Posterior vena cava (tissue), 2 donors: ENCODE data around the gene TMEM191B. TPM values are rescaled to one million over a fixed set of nuclear protein-coding genes. Genes with fewer than 3 reads are reported as not detected.
"Not testable (repeated sequence)": the region's sequence is repeated elsewhere in the genome, so short reads cannot be mapped to it uniquely, and the experiment has no call there.

ENCODE experiments used
- DNase-seq: peaks from one replicate; pipeline ENCODE4 v3.0.0-alpha.2; 2020; ENCODE audit warnings: low spot score
- intact Hi-C, 2 donors: fragments of 100-400 bp; cut with DNase I; formaldehyde crosslinking; loops; one replicate each; pipeline versions ENCODE4 v1.14.1 to v1.14.2; 2022 to 2023
- long read RNA-seq, 2 donors: library from polyadenylated mRNA; unstranded; transcript quantifications; one replicate each; pipeline ENCODE4 v2.0.0, GENCODE V29; 2020 to 2021
- total RNA-seq, 2 donors: library from RNA; stranded (reverse); fragmentation: NEBNext Ultra II Directional; extraction: Animal tissue kit (Norgen Biotek cat#: 25700); gene quantifications; one replicate each; pipeline ENCODE4 v1.2.1, GENCODE V29; 2021
- donor health status: DM: yes; HTN: yes; CAD: no.
- donor health status: DM: yes; HTN: yes; CAD: no.

TMEM191B gene
- 1 to 10 TPM in 1 of 2 donors, under 1 TPM in 1; 0.62 to 1.2 TPM for total RNA-seq
- long read RNA-seq, donor 1, partial matches to known transcripts = 1 of 1 reads
- long read RNA-seq, donor 1, other reads (novel, unspliced or antisense) = 0 of 1 reads
- long read RNA-seq, donor 2 = 0 reads

- intact Hi-C loops, DNase-seq: not testable (repeated sequence)
Observed at GRCh38 chr22:18527752-18528596, at the start of gene TMEM191B. Gene TMEM191B (plus strand): TSS chr22:18527802. CDS start chr22:18527981, 179 bp downstream.

- DNase-seq, intact Hi-C loops: not testable (repeated sequence)
Observed at GRCh38 chr22:18496227-18496626, 31.4 kb upstream of the TMEM191B start.

DNA sequence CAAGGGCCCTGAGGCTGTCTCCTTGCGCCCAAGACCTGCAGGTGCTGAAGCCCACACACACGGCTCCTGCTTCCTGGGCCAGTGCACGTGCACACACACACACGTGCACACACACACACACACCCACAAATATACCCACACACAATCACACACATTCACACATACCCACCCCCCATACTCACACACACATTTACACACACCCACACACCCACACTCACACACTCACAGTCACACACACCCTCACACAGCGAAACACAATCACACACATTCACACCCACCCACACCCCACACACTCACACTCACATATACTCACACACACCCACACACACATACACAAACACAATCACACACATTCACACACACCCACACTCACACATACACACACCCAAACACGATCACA lies 16.3 kb upstream of the TMEM191B start:
- DNase-seq, intact Hi-C loops: not testable (repeated sequence)

GRCh38 chr22:18512378-18512777 lies 15.2 kb upstream of the TMEM191B start:
- DNase-seq, intact Hi-C loops: not testable (repeated sequence)

DNA sequence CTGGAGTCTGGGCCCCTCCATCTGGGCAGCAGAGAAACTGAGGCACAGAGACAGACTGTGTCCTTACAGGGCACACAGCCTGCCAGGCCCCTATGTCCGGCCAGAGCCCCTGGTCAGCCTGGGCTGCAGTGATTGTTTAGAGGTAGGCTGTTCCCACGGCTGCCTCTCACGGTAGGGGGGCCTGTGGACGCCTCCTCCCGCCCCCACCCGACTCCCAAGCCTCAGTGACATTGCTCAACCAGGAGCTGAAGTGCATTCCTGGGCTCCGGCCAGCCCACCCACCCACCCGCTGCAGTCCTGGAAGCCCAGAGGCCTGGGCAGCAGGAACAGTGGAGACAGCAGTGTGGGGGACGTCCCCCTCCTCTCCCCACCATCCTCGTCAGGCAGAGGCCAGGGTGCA lies 14.1 kb upstream of the TMEM191B start:
- intact Hi-C loops, DNase-seq: not testable (repeated sequence)

GRCh38 chr22:18518061-18518460 lies 9.5 kb upstream of the TMEM191B start, which contains the start of gene GGTLC3:
Gene GGTLC3 (minus strand): TSS chr22:18518161. CDS start chr22:18517897, 264 bp downstream.
- DNase-seq, intact Hi-C loops: not testable (repeated sequence)

- intact Hi-C loops, DNase-seq: not testable (repeated sequence)
Observed at GRCh38 chr22:18522762-18523161, 4.8 kb upstream of the TMEM191B start.

DNA sequence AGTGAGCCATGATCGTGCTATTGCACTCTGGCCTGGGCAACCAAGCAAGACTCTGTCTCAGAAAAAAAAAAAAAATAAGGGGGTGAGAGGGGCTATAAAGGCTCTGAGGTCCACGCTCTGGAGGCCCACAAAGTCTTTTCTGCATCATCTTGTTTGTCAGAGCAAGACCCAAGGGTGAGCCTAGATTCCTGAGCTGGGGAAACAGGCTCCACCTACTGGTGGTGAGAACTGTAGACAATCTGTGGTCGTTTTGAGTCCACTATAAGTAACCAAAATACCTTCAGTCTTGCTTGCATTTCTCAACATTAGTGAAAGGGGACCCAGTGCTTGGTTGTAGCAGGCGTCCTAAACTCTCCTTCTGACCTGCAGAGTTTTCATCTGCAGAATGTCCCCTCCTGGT lies 4.3 kb upstream of the TMEM191B start:
- DNase-seq, intact Hi-C loops: not testable (repeated sequence)

DNA sequence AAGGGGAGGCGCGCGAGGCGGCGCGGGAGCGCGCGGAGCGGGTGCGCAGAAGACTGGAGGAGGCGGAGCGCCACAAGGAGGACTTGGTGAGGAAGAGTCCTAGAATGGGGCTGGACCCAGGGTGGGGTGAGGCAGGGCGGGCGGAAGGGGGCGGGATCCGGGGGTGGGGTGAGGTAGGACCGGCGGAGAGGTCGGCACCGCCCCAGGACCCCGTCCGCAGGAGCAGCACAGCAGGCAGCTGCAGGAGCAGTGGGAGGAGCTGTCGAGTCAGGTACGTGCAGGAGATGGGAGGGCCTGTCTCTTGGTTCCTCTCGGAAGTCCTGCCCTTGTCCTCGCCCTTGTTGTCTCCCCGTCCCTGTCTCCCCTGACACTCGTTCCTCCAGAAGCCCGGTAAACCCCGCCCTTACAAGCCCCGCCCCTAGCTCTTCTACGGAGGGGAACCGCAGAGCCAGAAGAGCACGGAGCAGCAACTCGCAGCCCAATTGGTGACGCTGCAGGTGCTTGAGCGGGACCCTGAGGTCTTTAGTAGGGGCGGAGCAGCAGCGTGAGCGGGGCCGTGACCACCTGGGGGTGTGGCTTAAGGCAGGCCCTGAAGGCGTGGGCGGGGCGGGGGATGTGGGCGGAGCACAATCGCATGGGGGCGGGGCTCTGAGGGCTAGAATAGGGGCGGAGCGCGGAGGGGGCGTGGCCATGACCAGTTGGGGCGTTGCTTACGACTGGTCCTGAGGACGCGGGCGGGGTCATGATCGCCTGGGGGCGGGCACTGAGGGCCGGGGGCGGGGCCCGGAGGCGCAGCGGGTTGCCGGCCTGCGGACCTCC lies 1.2 kb downstream of the TMEM191B start:
- intact Hi-C loops = not testable (repeated sequence)
- peak; percentile 97 for DNase-seq

DNA sequence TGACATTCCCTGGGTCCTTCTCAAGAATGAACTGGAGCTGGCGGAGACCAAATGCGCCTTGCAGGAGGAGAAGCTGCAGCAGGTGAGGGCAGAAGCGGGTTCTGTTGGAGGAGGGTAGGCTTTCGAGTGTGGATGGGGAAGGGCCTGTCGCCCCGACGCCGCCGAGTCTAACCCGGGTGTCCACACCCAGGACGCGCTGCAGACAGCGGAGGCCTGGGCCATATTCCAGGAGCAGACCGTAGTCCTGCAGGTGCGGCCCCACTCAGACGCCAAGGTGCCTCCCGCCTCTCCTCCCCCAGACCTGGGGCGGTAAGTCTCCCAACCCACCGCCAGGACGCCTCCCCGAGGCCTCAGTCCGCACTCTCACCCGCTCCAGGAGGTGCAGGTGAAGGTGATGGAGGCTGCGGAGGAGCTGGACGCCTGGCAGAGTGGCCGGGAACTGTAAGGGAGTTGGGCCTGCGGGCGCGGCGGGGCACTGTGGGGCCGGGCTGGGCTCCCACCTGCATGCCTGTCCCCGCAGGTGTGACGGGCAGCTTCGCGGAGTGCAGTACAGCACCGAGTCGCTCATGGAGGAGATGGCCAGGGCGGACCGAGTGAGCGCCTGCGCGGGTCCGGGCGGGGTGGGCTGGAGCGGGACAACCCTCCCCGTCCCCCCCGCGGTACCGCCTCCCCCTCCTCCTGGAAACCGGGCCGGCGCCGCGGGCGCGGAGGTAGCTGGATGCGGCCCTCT lies 2.0 kb downstream of the TMEM191B start:
- peak; percentile 62 for DNase-seq
- intact Hi-C loops = not testable (repeated sequence)

GRCh38 chr22:18533633-18534032 lies 6.0 kb downstream of the TMEM191B start:
- DNase-seq, intact Hi-C loops: not testable (repeated sequence)

GRCh38 chr22:18534315-18534714 lies 6.7 kb downstream of the TMEM191B start:
- DNase-seq, intact Hi-C loops: not testable (repeated sequence)

GRCh38 chr22:18539994-18540393 lies 12.4 kb downstream of the TMEM191B start:
- intact Hi-C loops = not testable (repeated sequence)
- DNase-seq = peak; percentile 72

- DNase-seq, intact Hi-C loops: not testable (repeated sequence)
Observed at GRCh38 chr22:18543400-18543799, 15.8 kb downstream of the TMEM191B start.

GRCh38 chr22:18544615-18545014 lies 17.0 kb downstream of the TMEM191B start:
- intact Hi-C loops = not testable (repeated sequence)
- peak; percentile 63 for DNase-seq

DNA sequence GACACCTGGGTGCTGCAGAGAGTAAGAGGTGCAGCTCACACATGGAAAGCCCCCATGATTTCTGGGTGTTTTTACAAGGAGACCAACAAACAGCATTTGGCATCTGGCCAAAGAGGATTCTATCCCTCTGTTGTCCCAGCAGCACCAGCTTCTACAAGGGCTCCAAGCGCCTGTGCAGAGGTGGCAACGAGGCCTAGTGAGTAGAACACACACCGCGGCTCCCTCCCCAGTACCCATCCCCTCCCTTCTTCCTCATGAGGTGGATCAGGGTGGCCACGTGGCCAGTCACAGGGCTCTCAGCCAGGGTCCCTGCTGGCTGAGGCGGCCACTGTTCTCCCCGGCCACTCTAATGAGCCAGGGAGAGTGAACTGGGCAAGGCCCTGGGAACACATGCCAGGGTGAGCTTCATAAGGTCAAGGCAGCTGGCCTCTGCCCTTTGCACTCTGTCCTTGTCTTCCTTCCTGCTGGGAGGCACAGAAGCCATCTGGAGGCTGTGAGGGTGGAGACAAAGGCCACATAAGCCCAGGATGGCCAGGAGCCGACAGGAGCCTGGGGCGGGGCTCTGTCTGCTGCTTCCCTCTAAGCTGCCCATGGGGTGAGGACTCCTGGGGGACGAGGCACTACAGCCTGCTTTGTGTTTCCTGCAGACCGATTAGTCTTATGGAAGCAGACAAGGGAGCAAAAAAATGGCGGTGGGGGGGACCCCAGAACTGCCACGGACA lies 22.0 kb downstream of the TMEM191B start:
- intact Hi-C loops = not testable (repeated sequence)

GRCh38 chr22:18551046-18551445 lies 23.4 kb downstream of the TMEM191B start:
- peak; percentile 79 for DNase-seq
- intact Hi-C loops = not testable (repeated sequence)

More for the DNA sequence above, 22.0 kb downstream of the TMEM191B start:
- DNase-seq = not testable (repeated sequence)
